PC-3 (cell line): ENCODE data around the gene KRTAP20-4.

Source experiments
- CTCF ChIP-seq: fragments of 300-600 bp; sonication (generic); conservative IDR thresholded peaks from 2 replicates; pipeline ENCODE4 v1.5.1; 2017; ENCODE audit warnings: antibody characterized with exemption, low read depth, mild to moderate bottlenecking, low read length
- EZH2 ChIP-seq: fragments of 300-600 bp; sonication (generic); IDR thresholded peaks from one replicate; pipeline ENCODE4 v1.6.1; 2017; ENCODE audit warnings: antibody characterized with exemption, mild to moderate bottlenecking, low read length; ENCODE audit not compliant: unreplicated experiment
- EZH2phosphoT487 ChIP-seq: fragments of 300-600 bp; sonication (generic); IDR thresholded peaks from 2 replicates; pipeline ENCODE4 v1.6.1; 2018; ENCODE audit warnings: mild to moderate bottlenecking, antibody characterized with exemption, low read length, borderline replicate concordance

- TF ChIP-seq EZH2 = no peak
- TF ChIP-seq EZH2phosphoT487 = no peak
- no peak for TF ChIP-seq CTCF
Observed at GRCh38 chr21:30600787-30601186, 19.6 kb upstream of the KRTAP20-4 start, which contains the start of gene KRTAP22-1.
